Esophagus (tissue), 2 donors: ENCODE results near the gene SLC45A3. TPM values are rescaled to one million over a fixed set of nuclear protein-coding genes. Genes with fewer than 3 reads are reported as not detected.

ENCODE experiments used
- H3K27ac ChIP-seq, 2 donors: one replicate each; pipeline ENCODE4 v1.5.1; 2013; ENCODE audit warnings: low read depth in 2 of 2, mild to moderate bottlenecking in 2 of 2, inconsistent platforms in 1 of 2, low read length in 1 of 2, moderate library complexity in 1 of 2
- H3K27me3 ChIP-seq, 2 donors: one replicate each; pipeline ENCODE4 v1.6.1; 2013; ENCODE audit warnings: low read length in 2 of 2, control low read depth in 1 of 2, mild to moderate bottlenecking in 1 of 2; ENCODE audit not compliant: insufficient read depth in 2 of 2, control insufficient read depth in 1 of 2
- H3K36me3 ChIP-seq, 2 donors: one replicate each; pipeline ENCODE4 v1.6.1; 2013; ENCODE audit warnings: low read length in 1 of 2; ENCODE audit not compliant: control insufficient read depth in 2 of 2, insufficient read depth in 2 of 2
- H3K4me1 ChIP-seq, 2 donors: one replicate each; pipeline ENCODE4 v1.6.1; 2013; ENCODE audit warnings: low read length in 1 of 2; ENCODE audit not compliant: control insufficient read depth in 2 of 2, insufficient read depth in 2 of 2
- H3K4me3 ChIP-seq, 2 donors: one replicate each; pipeline ENCODE4 v1.5.1; 2013; ENCODE audit warnings: low read length in 2 of 2, mild to moderate bottlenecking in 2 of 2, low read depth in 1 of 2, moderate library complexity in 1 of 2
- H3K9me3 ChIP-seq, 2 donors: one replicate each; pipeline ENCODE4 v1.6.1; 2013; ENCODE audit warnings: mild to moderate bottlenecking in 2 of 2, low read depth in 1 of 2, low read length in 1 of 2, moderate library complexity in 1 of 2; ENCODE audit not compliant: control insufficient read depth in 2 of 2, insufficient read depth in 1 of 2
- WGBS, 2 donors: extraction: QIAGEN DNeasy Blood & Tissue Kit; methylation state at CpG; one replicate each; pipeline ENCODE4 v1.1.7; 2013; 5-methylcytosine and 5-hydroxymethylcytosine counted together
- polyA plus RNA-seq, 2 donors: library from polyadenylated mRNA; stranded (reverse); fragments of 200-250 nt; gene quantifications; one replicate each; pipeline ENCODE4 v1.2.3, GENCODE V29; 2013
- donor health status: healthy with polysubstance abuse.
- donor health status: Bipolar disorder and iron deficiency.

Gene SLC45A3
- polyA plus RNA-seq, 2 donors: 0.88 to 1.1 TPM

- WGBS, 2 donors: 88 to 96% methylated on average over 4 of the region's 4 CpGs
- Histone ChIP-seq H3K4me1 (no peaks in the 10 kb centered on the region), H3K27me3 (no peaks in the 10 kb centered on the region), H3K4me3 (no peak overlapping the region), H3K9me3 (no peaks in the 10 kb centered on the region), H3K27ac (no peak overlapping the region), H3K36me3 (no peaks in the 10 kb centered on the region)
Observed at GRCh38 chr1:205701891-205702290, 21.6 kb upstream of the SLC45A3 start.

GRCh38 chr1:205701420-205701819 lies 21.1 kb upstream of the SLC45A3 start:
- 62% methylated on average over 2 of the region's 2 CpGs for WGBS, 2 donors
- H3K4me3 ChIP-seq: no peak overlapping the region
- no peaks in the 10 kb centered on the region for H3K27me3 ChIP-seq
- H3K27ac ChIP-seq: no peak overlapping the region
- H3K4me1 ChIP-seq: no peaks in the 10 kb centered on the region
- no peaks in the 10 kb centered on the region for H3K36me3 ChIP-seq
- H3K9me3 ChIP-seq: no peaks in the 10 kb centered on the region

- H3K27me3 ChIP-seq: no peaks in the 10 kb centered on the region
- no peaks in the 10 kb centered on the region for H3K9me3 ChIP-seq
- no peaks in the 10 kb centered on the region for H3K4me1 ChIP-seq
- no peak overlapping the region for H3K4me3 ChIP-seq
- 42 to 51% methylated on average over 2 of the region's 2 CpGs for WGBS, 2 donors
- H3K27ac ChIP-seq: no peak overlapping the region
- no peaks in the 10 kb centered on the region for H3K36me3 ChIP-seq
Observed at GRCh38 chr1:205700865-205701401, 20.6 kb upstream of the SLC45A3 start.

- 82 to 83% methylated on average over 4 of the region's 4 CpGs for WGBS, 2 donors
- no peaks in the 10 kb centered on the region for H3K36me3 ChIP-seq
- no peaks in the 10 kb centered on the region for H3K4me1 ChIP-seq
- H3K4me3 ChIP-seq: no peak overlapping the region
- no peak overlapping the region for H3K27ac ChIP-seq
- no peaks in the 10 kb centered on the region for H3K9me3 ChIP-seq
- H3K27me3 ChIP-seq: no peaks in the 10 kb centered on the region
Observed at GRCh38 chr1:205699416-205699815, 19.1 kb upstream of the SLC45A3 start.

- Histone ChIP-seq H3K9me3 (no peaks in the 10 kb centered on the region), H3K4me3 (no peak overlapping the region), H3K4me1 (no peaks in the 10 kb centered on the region), H3K36me3 (no peaks in the 10 kb centered on the region), H3K27ac (no peak overlapping the region), H3K27me3 (no peaks in the 10 kb centered on the region)
- WGBS, 2 donors: 83 to 88% methylated on average over 4 of the region's 4 CpGs
Observed at GRCh38 chr1:205698921-205699320, 18.6 kb upstream of the SLC45A3 start.

GRCh38 chr1:205693421-205693991 lies 13.2 kb upstream of the SLC45A3 start:
- no peak overlapping the region for H3K27ac ChIP-seq
- WGBS, 2 donors: 58% methylated on average over 12 of the region's 12 CpGs
- no peaks in the 10 kb centered on the region for H3K36me3 ChIP-seq
- H3K9me3 ChIP-seq: no peaks in the 10 kb centered on the region
- no peak overlapping the region for H3K4me3 ChIP-seq
- no peaks in the 10 kb centered on the region for H3K4me1 ChIP-seq
- no peaks in the 10 kb centered on the region for H3K27me3 ChIP-seq

DNA sequence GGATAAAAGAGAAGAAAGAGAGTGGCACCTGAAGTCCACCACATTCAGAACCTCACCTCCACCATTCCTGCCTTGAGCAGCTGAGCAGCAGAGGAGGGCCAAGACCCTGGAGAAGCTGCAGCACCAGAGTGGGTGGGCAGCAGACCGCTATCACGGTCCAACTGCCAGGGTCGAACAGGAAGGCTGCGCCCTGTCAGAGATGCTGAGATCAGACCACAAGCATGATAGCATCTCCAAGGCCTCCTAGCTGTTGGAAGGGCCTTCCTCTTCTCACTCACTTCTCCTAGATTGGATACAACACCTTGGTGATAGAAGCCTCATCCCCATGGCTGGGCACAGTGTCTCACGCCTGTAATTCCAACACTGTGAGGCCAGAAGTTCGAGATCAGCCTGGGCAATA lies 12.1 kb upstream of the SLC45A3 start:
- no peaks in the 10 kb centered on the region for H3K9me3 ChIP-seq
- no peak overlapping the region for H3K27ac ChIP-seq
- WGBS, 2 donors: 86 to 91% methylated on average over 6 of the region's 6 CpGs
- no peak overlapping the region for H3K4me3 ChIP-seq
- H3K36me3 ChIP-seq: no peaks in the 10 kb centered on the region
- H3K27me3 ChIP-seq: no peaks in the 10 kb centered on the region
- H3K4me1 ChIP-seq: no peaks in the 10 kb centered on the region

GRCh38 chr1:205690122-205690756 lies 9.9 kb upstream of the SLC45A3 start:
- no peaks in the 10 kb centered on the region for H3K4me1 ChIP-seq
- no peak overlapping the region for H3K27ac ChIP-seq
- no peaks in the 10 kb centered on the region for H3K36me3 ChIP-seq
- 83% methylated on average over 8 of the region's 8 CpGs for WGBS, 2 donors
- H3K4me3 ChIP-seq: no peak overlapping the region
- no peaks in the 10 kb centered on the region for H3K27me3 ChIP-seq
- H3K9me3 ChIP-seq: no peaks in the 10 kb centered on the region

DNA sequence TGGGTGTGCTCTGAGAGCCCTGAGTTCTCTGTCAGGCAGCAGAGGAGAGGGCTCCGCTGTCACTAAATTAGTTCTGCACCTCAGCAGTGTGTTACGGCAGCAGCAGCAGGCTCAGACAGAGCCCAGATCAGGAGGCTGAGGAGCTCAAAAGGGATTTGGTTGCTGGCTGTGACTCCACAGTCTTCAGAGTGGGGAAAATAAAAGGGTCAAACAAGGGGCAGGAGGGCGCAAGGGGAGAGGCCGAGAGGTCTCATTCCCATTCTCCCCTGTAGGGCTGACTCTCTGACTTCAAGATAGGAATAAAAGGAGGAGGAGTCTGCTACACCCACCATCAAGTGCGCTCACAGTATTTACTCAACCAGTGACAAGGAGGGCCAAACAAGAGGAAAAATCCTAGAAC lies 9.2 kb upstream of the SLC45A3 start:
- 85 to 90% methylated on average over 5 of the region's 5 CpGs for WGBS, 2 donors
- Histone ChIP-seq H3K27ac (no peak overlapping the region), H3K9me3 (no peaks in the 10 kb centered on the region), H3K4me1 (no peaks in the 10 kb centered on the region), H3K36me3 (no peaks in the 10 kb centered on the region), H3K27me3 (no peaks in the 10 kb centered on the region), H3K4me3 (no peak overlapping the region)
